GM23338 (cell line): ENCODE results near the gene RAD23A. TPM values are rescaled to one million over a fixed set of nuclear protein-coding genes. Genes with fewer than 3 reads are reported as not detected.

ENCODE experiments used
- ATAC-seq: fragments of 200-7000 bp; cut with Tn5 transposase; 3 replicates; pipeline ENCODE4 v1.9.1; 2020
- DNase-seq: peaks from one replicate; pipeline ENCODE4 v3.0.0-alpha.2; 2015; ENCODE audit warnings: low spot score
- H2AFZ ChIP-seq: fragments of 200-600 bp; sonication (generic); 2 replicates; pipeline ENCODE4 v1.8.0; 2016; ENCODE audit warnings: antibody characterized with exemption, mild to moderate bottlenecking, moderate library complexity
- H3F3A ChIP-seq: fragments of 200-600 bp; sonication (generic); replicated peaks from 2 replicates; pipeline ENCODE4 v1.8.0; 2017; ENCODE audit warnings: antibody characterized with exemption, mixed run types, low read depth
- H3K27ac ChIP-seq: fragments of 200-600 bp; sonication (generic); 2 replicates; pipeline ENCODE4 v1.6.1; 2016; ENCODE audit warnings: low read depth
- H3K27me3 ChIP-seq: fragments of 200-600 bp; sonication (generic); 2 replicates; pipeline ENCODE4 v1.8.0; 2016; ENCODE audit warnings: mild to moderate bottlenecking, mixed run types, moderate library complexity; ENCODE audit not compliant: insufficient read depth
- H3K36me3 ChIP-seq: fragments of 200-600 bp; sonication (generic); 2 replicates; pipeline ENCODE4 v1.8.0; 2016; ENCODE audit warnings: mild to moderate bottlenecking; ENCODE audit not compliant: insufficient read depth
- H3K4me1 ChIP-seq: fragments of 200-600 bp; sonication (generic); 2 replicates; pipeline ENCODE4 v1.8.0; 2016; ENCODE audit warnings: mild to moderate bottlenecking, moderate library complexity; ENCODE audit not compliant: insufficient read depth
- H3K4me2 ChIP-seq: fragments of 200-600 bp; sonication (generic); 2 replicates; pipeline ENCODE4 v1.7.1; 2017; ENCODE audit warnings: mixed run types
- H3K4me3 ChIP-seq: fragments of 200-600 bp; sonication (generic); 2 replicates; pipeline ENCODE4 v1.6.1; 2016; ENCODE audit warnings: mixed run types
- H3K79me2 ChIP-seq: fragments of 200-600 bp; sonication (generic); replicated peaks from 2 replicates; pipeline ENCODE4 v1.8.0; 2017; ENCODE audit warnings: mild to moderate bottlenecking; ENCODE audit not compliant: insufficient read depth
- H3K9me2 ChIP-seq: fragments of 200-600 bp; sonication (generic); 2 replicates; pipeline ENCODE4 v1.8.0; 2017; ENCODE audit not compliant: insufficient read depth
- H4K20me1 ChIP-seq: fragments of 200-600 bp; sonication (generic); replicated peaks from 2 replicates; pipeline ENCODE4 v1.8.0; 2017; ENCODE audit warnings: mild to moderate bottlenecking; ENCODE audit not compliant: insufficient read depth
- H3K27ac Mint-ChIP-seq: 2 replicates; pipeline ENCODE4 v1.8.0; 2020; ENCODE audit warnings: inconsistent platforms, mild to moderate bottlenecking, moderate library complexity, mixed read lengths
- H3K27me3 Mint-ChIP-seq: 3 replicates; pipeline ENCODE4 v1.8.0; 2022; ENCODE audit warnings: low read depth, mild to moderate bottlenecking, moderate library complexity, mixed read lengths, inconsistent platforms; ENCODE audit not compliant: insufficient read depth, poor library complexity
- H3K36me3 Mint-ChIP-seq: 3 replicates; pipeline ENCODE4 v1.8.0; 2021; ENCODE audit warnings: low read depth, mild to moderate bottlenecking, inconsistent platforms, moderate library complexity, mixed read lengths
- H3K4me1 Mint-ChIP-seq: 3 replicates; pipeline ENCODE4 v1.8.0; 2020; ENCODE audit warnings: mild to moderate bottlenecking, inconsistent platforms, mixed read lengths
- H3K4me3 Mint-ChIP-seq: 3 replicates; pipeline ENCODE4 v1.8.0; 2021; ENCODE audit warnings: moderate library complexity, mild to moderate bottlenecking, inconsistent platforms, mixed read lengths
- H3K9me3 Mint-ChIP-seq: 3 replicates; pipeline ENCODE4 v1.8.0; 2020; ENCODE audit warnings: moderate library complexity, mild to moderate bottlenecking, inconsistent platforms, mixed read lengths
- CREB1 ChIP-seq: fragments of 250-450 bp; sonication (Bioruptor Pico); IDR thresholded peaks from 2 replicates; pipeline ENCODE4 v1.5.0; 2020; ENCODE audit warnings: low read depth, mild to moderate bottlenecking, moderate library complexity
- CTCF ChIP-seq, 2 experiments: fragments of 200-600 bp in 1 of 2; sonication (generic) in 1 of 2; conservative IDR thresholded peaks; 2 replicates each; pipeline versions ENCODE4 v1.5.1 to v1.6.1; 2016 to 2017; ENCODE audit warnings: antibody characterized with exemption in 2 of 2, low read depth in 2 of 2, mild to moderate bottlenecking in 2 of 2, moderate library complexity in 1 of 2
- ETS1 ChIP-seq: IDR thresholded peaks from 2 replicates; pipeline ENCODE4 v1.6.1; 2016; ENCODE audit warnings: antibody characterized with exemption
- EZH2 ChIP-seq: fragments of 200-600 bp; sonication (generic); IDR thresholded peaks from one replicate; pipeline ENCODE4 v1.8.0; 2017; ENCODE audit warnings: antibody characterized with exemption, mild to moderate bottlenecking, low read depth; ENCODE audit not compliant: unreplicated experiment
- EZH2phosphoT487 ChIP-seq: fragments of 200-600 bp; sonication (generic); IDR thresholded peaks from one replicate; pipeline ENCODE4 v1.8.1; 2018; ENCODE audit warnings: antibody characterized with exemption; ENCODE audit not compliant: unreplicated experiment
- JUNB ChIP-seq: IDR thresholded peaks from one replicate; pipeline ENCODE4 v1.6.1; 2016; ENCODE audit warnings: antibody characterized with exemption; ENCODE audit not compliant: unreplicated experiment
- NANOG ChIP-seq: IDR thresholded peaks from 2 replicates; pipeline ENCODE4 v1.6.1; 2016; ENCODE audit warnings: antibody characterized with exemption, borderline replicate concordance
- POLR2AphosphoS5 ChIP-seq: IDR thresholded peaks from 2 replicates; pipeline ENCODE4 v1.6.1; 2016; ENCODE audit warnings: antibody characterized with exemption, low read depth
- REST ChIP-seq: IDR thresholded peaks from one replicate; pipeline ENCODE4 v1.6.1; 2018; ENCODE audit warnings: antibody characterized with exemption; ENCODE audit not compliant: unreplicated experiment
- STAT1 ChIP-seq: IDR thresholded peaks from one replicate; pipeline ENCODE4 v1.6.1; 2016; ENCODE audit warnings: antibody characterized with exemption; ENCODE audit not compliant: unreplicated experiment
- ZNF114 ChIP-seq: fragments of 250-450 bp; sonication (Bioruptor Pico); IDR thresholded peaks from 2 replicates; pipeline ENCODE4 v1.5.0; 2020; ENCODE audit warnings: mild to moderate bottlenecking, moderate library complexity
- ZNF331 ChIP-seq: fragments of 250-450 bp; sonication (Bioruptor Pico); IDR thresholded peaks from 2 replicates; pipeline ENCODE4 v1.5.0; 2020; ENCODE audit warnings: low read depth, mild to moderate bottlenecking, moderate library complexity
- ZNF462 ChIP-seq: fragments of 250-450 bp; sonication (Bioruptor Pico); IDR thresholded peaks from 2 replicates; pipeline ENCODE4 v1.5.0; 2020; ENCODE audit warnings: mild to moderate bottlenecking, moderate library complexity
- polyA plus RNA-seq: library from polyadenylated mRNA; unstranded; fragments of >200 nt; fragmentation: Nextera tagmentation; extraction: Ambion mirVana; gene quantifications from 2 replicates; pipeline ENCODE4 v1.2.1, GENCODE V29; 2016
- total RNA-seq: library from RNA; depleted of rRNA; stranded (reverse); fragments of >200 nt; shearing (Covaris generic); gene quantifications from 2 replicates; pipeline ENCODE4 v1.2.3, GENCODE V29; 2014

The RAD23A gene
- total and polyA plus RNA-seq, 2 experiments from 2014 or later: 69.7 to 127 TPM

GRCh38 chr19:12949363-12950283 lies 4.0 kb downstream of the RAD23A start:
- Mint-ChIP-seq H3K36me3 (peaks cover 87% of the 10 kb centered on the region), H3K4me3 (no peak overlapping the region; the same call in 2 of the 3 replicates), H3K27ac (no peak overlapping the region), H3K27me3 (peaks cover 35% of the 10 kb centered on the region), H3K9me3 (no peaks in the 10 kb centered on the region; the same call in 1 of the 3 replicates), H3K4me1 (peaks cover 28% of the 10 kb centered on the region)
- peaks cover 13% of the 10 kb centered on the region; the same call in 1 of the 2 replicates for H4K20me1 ChIP-seq
- H3F3A ChIP-seq: peaks cover 37% of the 10 kb centered on the region
- no peak overlapping the region for H2AFZ ChIP-seq
- no peak for TF ChIP-seq ZNF331 (CRISPR knock-in tag)
- no peak for TF ChIP-seq ZNF114
- no peak for TF ChIP-seq POLR2AphosphoS5
- no peak for TF ChIP-seq NANOG
- TF ChIP-seq EZH2: no peak
- TF ChIP-seq CREB1 (CRISPR knock-in tag): no peak
- TF ChIP-seq CTCF (conservative IDR thresholded peaks at IDR 0.05; ENCODE audit: low read depth in 2 of 2): no peak
- TF ChIP-seq JUNB: no peak
- TF ChIP-seq ETS1: no peak
- TF ChIP-seq ZNF462 (CRISPR knock-in tag): no peak
- no peak for TF ChIP-seq REST
- no peak for TF ChIP-seq STAT1
- no peak for TF ChIP-seq EZH2phosphoT487
- H3K27ac ChIP-seq: no peak overlapping the region
- H3K4me2 ChIP-seq: no peak overlapping the region
- ATAC-seq (no peak), DNase-seq (no peak)
- peaks cover 17% of the 10 kb centered on the region for H3K36me3 ChIP-seq
- peaks cover 18% of the 10 kb centered on the region for H3K4me1 ChIP-seq
- H3K27me3 ChIP-seq: no peaks in the 10 kb centered on the region
- no peaks in the 10 kb centered on the region for H3K9me2 ChIP-seq
- peaks cover 22% of the 10 kb centered on the region for H3K79me2 ChIP-seq
- H3K4me3 ChIP-seq: no peak overlapping the region
